ENCODE data around the gene ARID2.

Gene ARID2

GRCh38 chr12:45732936-45733335, 3.4 kb downstream of the ARID2 start:
- no peaks in the 10 kb centered on the region for H4K20me1 ChIP-seq (ENCODE audit: insufficient read depth)
- H3K36me3 ChIP-seq (ENCODE audit: insufficient read depth), result no peaks in the 10 kb centered on the region
- peak overlapping the region; percentile 99 for H3K9ac ChIP-seq
- peaks cover 48% of the 10 kb centered on the region for H3K4me1 ChIP-seq (ENCODE audit: low read depth, poor library complexity, severe bottlenecking)
- H3K79me2 ChIP-seq (ENCODE audit: insufficient read depth, low read depth), result peaks cover 86% of the 10 kb centered on the region
- no peak for TF ChIP-seq CTCF (conservative IDR thresholded peaks at IDR 0.05; ENCODE audit: low read depth, low read length)
- no peak overlapping the region for H3K4me3 ChIP-seq (IDR thresholded peaks at IDR 0.05; ENCODE audit: insufficient read depth, low read depth, low read length)
- H2AFZ ChIP-seq (ENCODE audit: low read depth), result no peak overlapping the region
- H3K4me2 ChIP-seq, result peak overlapping the region; percentile 57
- no peaks in the 10 kb centered on the region for H3K27me3 ChIP-seq (ENCODE audit: insufficient read depth, low read depth)
- H3K27ac ChIP-seq, result peak overlapping the region; percentile 99

- peaks cover 7% of the 10 kb centered on the region; the same call in 1 of the 2 replicates for H3K36me3 ChIP-seq (ENCODE audit: insufficient read depth)
- H3K79me2 ChIP-seq (ENCODE audit: insufficient read depth, low read depth), result peaks cover 100% of the 10 kb centered on the region
- peak overlapping the region; percentile 26; the same call in 1 of the 2 replicates for H3K27ac ChIP-seq
These were observed 8.1 kb downstream of the ARID2 start for GRCh38 chr12:45737638-45738037.

GRCh38 chr12:45742590-45742989, 13.1 kb downstream of the ARID2 start:
- TF ChIP-seq CTCF (conservative IDR thresholded peaks at IDR 0.05; ENCODE audit: low read depth, low read length), result no peak
- Histone ChIP-seq H3K4me3 (IDR thresholded peaks at IDR 0.05; ENCODE audit: insufficient read depth, low read depth, low read length) (no peak overlapping the region), H3K79me2 (ENCODE audit: insufficient read depth, low read depth) (peaks cover 100% of the 10 kb centered on the region), H3K4me2 (no peak overlapping the region), H3K9ac (no peak overlapping the region), H3K27me3 (ENCODE audit: insufficient read depth, low read depth) (no peaks in the 10 kb centered on the region), H3K4me1 (ENCODE audit: low read depth, poor library complexity, severe bottlenecking) (peaks cover 58% of the 10 kb centered on the region), H3K27ac (no peak overlapping the region), H3K36me3 (ENCODE audit: insufficient read depth) (peaks cover 10% of the 10 kb centered on the region; the same call in 1 of the 2 replicates), H4K20me1 (ENCODE audit: insufficient read depth) (peaks cover 29% of the 10 kb centered on the region), H2AFZ (ENCODE audit: low read depth) (no peak overlapping the region)

More at GRCh38 chr12:45737638-45738037, 8.1 kb downstream of the ARID2 start:
- Histone ChIP-seq H3K27me3 (ENCODE audit: insufficient read depth, low read depth) (no peaks in the 10 kb centered on the region), H4K20me1 (ENCODE audit: insufficient read depth) (peaks cover 12% of the 10 kb centered on the region; the same call in 1 of the 2 replicates), H3K4me3 (IDR thresholded peaks at IDR 0.05; ENCODE audit: insufficient read depth, low read depth, low read length) (no peak overlapping the region), H3K9ac (no peak overlapping the region), H3K4me1 (ENCODE audit: low read depth, poor library complexity, severe bottlenecking) (peaks cover 71% of the 10 kb centered on the region), H3K4me2 (peak overlapping the region; percentile 38), H2AFZ (ENCODE audit: low read depth) (no peak overlapping the region)
- TF ChIP-seq CTCF (conservative IDR thresholded peaks at IDR 0.05; ENCODE audit: low read depth, low read length), result no peak

GRCh38 chr12:45743247-45743646, 13.7 kb downstream of the ARID2 start:
- Histone ChIP-seq H2AFZ (ENCODE audit: low read depth) (no peak overlapping the region), H3K36me3 (ENCODE audit: insufficient read depth) (peaks cover 10% of the 10 kb centered on the region; the same call in 1 of the 2 replicates), H3K4me1 (ENCODE audit: low read depth, poor library complexity, severe bottlenecking) (peaks cover 53% of the 10 kb centered on the region), H4K20me1 (ENCODE audit: insufficient read depth) (peaks cover 29% of the 10 kb centered on the region), H3K79me2 (ENCODE audit: insufficient read depth, low read depth) (peaks cover 100% of the 10 kb centered on the region), H3K27ac (no peak overlapping the region), H3K4me2 (no peak overlapping the region), H3K27me3 (ENCODE audit: insufficient read depth, low read depth) (no peaks in the 10 kb centered on the region), H3K4me3 (IDR thresholded peaks at IDR 0.05; ENCODE audit: insufficient read depth, low read depth, low read length) (no peak overlapping the region), H3K9ac (no peak overlapping the region)
- no peak for TF ChIP-seq CTCF (conservative IDR thresholded peaks at IDR 0.05; ENCODE audit: low read depth, low read length)

Data from KMS-11 (cell line).